Endodermal cell (in vitro differentiated cells): ENCODE data around the gene PAPOLA. TPM values are rescaled to one million over a fixed set of nuclear protein-coding genes. Genes with fewer than 3 reads are reported as not detected.

Experiments used
- DNase-seq: peaks from one replicate; pipeline ENCODE4 v3.0.0-alpha.2; 2017
- H3K27ac ChIP-seq: 2 replicates; pipeline ENCODE4 v1.5.1; 2013; ENCODE audit warnings: mild to moderate bottlenecking, low read depth, low read length, moderate library complexity
- H3K27me3 ChIP-seq: 2 replicates; pipeline ENCODE4 v1.6.1; 2013; ENCODE audit warnings: mild to moderate bottlenecking, low read length, moderate library complexity; ENCODE audit not compliant: insufficient read depth, control insufficient read depth, poor library complexity, severe bottlenecking
- H3K36me3 ChIP-seq: 2 replicates; pipeline ENCODE4 v1.7.0; 2013; ENCODE audit warnings: mild to moderate bottlenecking, low read length, moderate library complexity; ENCODE audit not compliant: control insufficient read depth, insufficient read depth
- H3K4me1 ChIP-seq: one replicate; pipeline ENCODE4 v1.7.0; 2013; ENCODE audit warnings: low read length; ENCODE audit not compliant: control insufficient read depth, insufficient read depth
- H3K4me3 ChIP-seq: 2 replicates; pipeline ENCODE4 v1.5.1; 2013; ENCODE audit warnings: mild to moderate bottlenecking, low read length, moderate library complexity
- H3K9ac ChIP-seq: 2 replicates; pipeline ENCODE4 v1.6.1; 2013; ENCODE audit warnings: mild to moderate bottlenecking, low read length, moderate library complexity; ENCODE audit not compliant: poor library complexity, severe bottlenecking; ENCODE audit errors: extremely low read depth
- H3K9me3 ChIP-seq: 2 replicates; pipeline ENCODE4 v1.6.1; 2013; ENCODE audit warnings: mild to moderate bottlenecking, low read length, moderate library complexity; ENCODE audit not compliant: control insufficient read depth
- H3K27ac Mint-ChIP-seq: 2 replicates; pipeline ENCODE4 v1.8.0; 2020; ENCODE audit warnings: mixed read lengths
- H3K27me3 Mint-ChIP-seq: 2 replicates; pipeline ENCODE4 v1.8.0; 2021; ENCODE audit warnings: mild to moderate bottlenecking, mixed read lengths; ENCODE audit not compliant: insufficient read depth
- H3K36me3 Mint-ChIP-seq: 2 replicates; pipeline ENCODE4 v1.8.0; 2020; ENCODE audit warnings: low read depth, mixed read lengths
- H3K4me1 Mint-ChIP-seq: 2 replicates; pipeline ENCODE4 v1.8.0; 2020; ENCODE audit warnings: mixed read lengths
- H3K4me3 Mint-ChIP-seq: 2 replicates; pipeline ENCODE4 v1.8.0; 2020; ENCODE audit warnings: mild to moderate bottlenecking, moderate library complexity, mixed read lengths
- H3K9me3 Mint-ChIP-seq: 2 replicates; pipeline ENCODE4 v1.8.0; 2020; ENCODE audit warnings: mild to moderate bottlenecking, mixed read lengths
- WGBS, 2 experiments: methylation state at CpG; one replicate each; pipeline versions ENCODE4 v1.1.5 to v1.1.7; 2013; ENCODE audit warnings: missing lambda C conversion rate in 2 of 2, mixed read lengths in 1 of 2; ENCODE audit not compliant: insufficient coverage in 1 of 2, insufficient read length in 1 of 2; 5-methylcytosine and 5-hydroxymethylcytosine counted together
- total RNA-seq, 2 donors: library from RNA; stranded (reverse); fragmentation: NEBNext Ultra II Directional in 1 of 2; extraction: Animal tissue kit (Norgen Biotek cat#: 25700) in 1 of 2; gene quantifications; 2 replicates in 1 of 2; 3 replicates in 1 of 2; pipeline ENCODE4 v1.2.1, GENCODE V29; 2021
- TF ChIP-seq, protein P1 (sequence below): fragments of 200-600 bp; sonication (generic); conservative IDR thresholded peaks from 2 replicates; pipeline ENCODE4 v1.5.0; 2021; ENCODE audit warnings: antibody characterized with exemption, mild to moderate bottlenecking

Gene PAPOLA
- total RNA-seq, 2 donors from 2014 or later = 218 to 225 TPM

DNA sequence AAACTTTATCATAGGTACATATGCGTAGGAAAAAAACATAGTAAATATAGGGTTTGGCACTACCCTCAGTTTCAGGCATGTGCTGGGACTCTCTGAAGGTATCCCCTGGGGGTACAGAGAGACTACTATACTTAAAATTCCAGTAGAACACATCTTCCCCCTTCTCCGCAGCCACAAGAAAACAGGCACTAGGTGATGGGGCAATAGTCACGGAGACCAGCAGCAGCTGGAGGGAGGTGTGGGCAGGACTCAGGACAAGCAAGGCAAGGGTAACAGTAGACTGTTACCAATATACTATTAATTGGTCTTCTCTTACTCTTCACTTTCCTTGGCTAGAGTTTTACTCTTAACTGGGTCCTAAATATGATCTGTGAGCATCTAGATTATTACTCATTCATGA, 4.6 kb upstream of the PAPOLA start:
- H3K27ac Mint-ChIP-seq = no peak overlapping the region
- Histone ChIP-seq H3K4me1 (peaks cover 3% of the 10 kb centered on the region), H3K36me3 (no peaks in the 10 kb centered on the region), H3K9ac (no peak overlapping the region), H3K27me3 (no peaks in the 10 kb centered on the region), H3K9me3 (no peaks in the 10 kb centered on the region), H3K4me3 (no peak overlapping the region), H3K27ac (no peak overlapping the region)
- H3K36me3 Mint-ChIP-seq = no peaks in the 10 kb centered on the region
- H3K27me3 Mint-ChIP-seq = peaks cover 5% of the 10 kb centered on the region
- WGBS, 2 experiments = 90 to 100% methylated on average over 1 to 3 of the region's 3 CpGs
- H3K4me3 Mint-ChIP-seq = no peak overlapping the region
- DNase-seq = no peak
- no peaks in the 10 kb centered on the region for H3K9me3 Mint-ChIP-seq
- H3K4me1 Mint-ChIP-seq = peaks cover 10% of the 10 kb centered on the region
- TF ChIP-seq, protein P1, sequence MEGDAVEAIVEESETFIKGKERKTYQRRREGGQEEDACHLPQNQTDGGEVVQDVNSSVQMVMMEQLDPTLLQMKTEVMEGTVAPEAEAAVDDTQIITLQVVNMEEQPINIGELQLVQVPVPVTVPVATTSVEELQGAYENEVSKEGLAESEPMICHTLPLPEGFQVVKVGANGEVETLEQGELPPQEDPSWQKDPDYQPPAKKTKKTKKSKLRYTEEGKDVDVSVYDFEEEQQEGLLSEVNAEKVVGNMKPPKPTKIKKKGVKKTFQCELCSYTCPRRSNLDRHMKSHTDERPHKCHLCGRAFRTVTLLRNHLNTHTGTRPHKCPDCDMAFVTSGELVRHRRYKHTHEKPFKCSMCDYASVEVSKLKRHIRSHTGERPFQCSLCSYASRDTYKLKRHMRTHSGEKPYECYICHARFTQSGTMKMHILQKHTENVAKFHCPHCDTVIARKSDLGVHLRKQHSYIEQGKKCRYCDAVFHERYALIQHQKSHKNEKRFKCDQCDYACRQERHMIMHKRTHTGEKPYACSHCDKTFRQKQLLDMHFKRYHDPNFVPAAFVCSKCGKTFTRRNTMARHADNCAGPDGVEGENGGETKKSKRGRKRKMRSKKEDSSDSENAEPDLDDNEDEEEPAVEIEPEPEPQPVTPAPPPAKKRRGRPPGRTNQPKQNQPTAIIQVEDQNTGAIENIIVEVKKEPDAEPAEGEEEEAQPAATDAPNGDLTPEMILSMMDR = no peak

- Histone ChIP-seq H3K4me3 (peak overlapping the region; percentile 92), H3K9me3 (no peaks in the 10 kb centered on the region), H3K9ac (peak overlapping the region; percentile 90), H3K27me3 (no peaks in the 10 kb centered on the region), H3K4me1 (peaks cover 12% of the 10 kb centered on the region), H3K36me3 (peaks cover 24% of the 10 kb centered on the region), H3K27ac (peak overlapping the region; percentile 91)
- Mint-ChIP-seq H3K4me1 (peaks cover 30% of the 10 kb centered on the region), H3K27me3 (peaks cover 1% of the 10 kb centered on the region), H3K4me3 (peak overlapping the region; percentile 97), H3K27ac (peak overlapping the region; percentile 97), H3K36me3 (peaks cover 25% of the 10 kb centered on the region), H3K9me3 (no peaks in the 10 kb centered on the region)
- TF ChIP-seq, protein P1 = no peak
- DNase-seq = peak; percentile 58
- WGBS, 2 experiments = 29 to 38% methylated on average over 15 of the region's 15 CpGs
Measured at GRCh38 chr14:96501217-96501739, 904 bp upstream of the PAPOLA start.

DNA sequence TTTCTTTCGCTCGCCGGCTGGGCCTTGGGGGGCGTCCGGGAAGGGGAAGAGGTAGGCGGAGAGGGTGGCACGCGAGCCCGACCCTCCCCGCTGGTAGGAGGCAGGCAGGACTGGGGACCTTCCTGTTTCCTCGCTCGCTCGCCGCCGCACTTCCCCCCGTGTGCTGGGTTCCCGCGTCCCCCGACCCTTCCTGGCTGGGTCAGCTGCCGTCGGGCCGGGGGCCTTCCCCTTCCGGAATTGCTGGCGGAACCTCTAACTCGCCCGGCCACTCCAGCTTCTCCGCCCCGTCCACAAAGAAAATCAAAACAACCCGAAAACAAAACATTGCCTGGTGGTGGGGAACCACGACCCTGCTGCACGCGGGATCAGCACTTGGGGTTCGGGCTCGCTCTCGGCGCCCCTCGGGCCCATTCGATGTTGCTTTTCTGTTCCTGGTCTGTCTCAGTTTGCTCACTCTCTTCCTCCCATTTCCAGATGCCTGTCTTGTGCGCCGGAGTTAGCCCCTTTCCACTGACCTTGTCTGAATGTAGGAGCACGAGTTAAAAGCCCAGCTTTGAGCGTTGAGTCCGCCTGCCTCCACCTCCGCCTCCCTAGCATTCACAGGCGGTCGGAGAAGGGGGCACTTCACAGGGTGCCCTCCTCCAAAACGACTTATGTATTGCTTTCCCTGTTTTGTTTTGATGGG, 581 bp downstream of the PAPOLA start:
- Mint-ChIP-seq H3K9me3 (no peaks in the 10 kb centered on the region), H3K27ac (peak overlapping the region; percentile 97), H3K4me1 (peaks cover 30% of the 10 kb centered on the region), H3K4me3 (peak overlapping the region; percentile 97), H3K36me3 (peaks cover 28% of the 10 kb centered on the region), H3K27me3 (peaks cover 1% of the 10 kb centered on the region)
- H3K27ac ChIP-seq = peak overlapping the region; percentile 91
- TF ChIP-seq, protein P1 = no peak
- H3K4me3 ChIP-seq = peak overlapping the region; percentile 92
- H3K27me3 ChIP-seq = no peaks in the 10 kb centered on the region
- H3K9ac ChIP-seq = peak overlapping the region; percentile 90
- 0 to 1% methylated on average over 7 to 47 of the region's 47 CpGs for WGBS, 2 experiments
- peak; percentile 80 for DNase-seq
- peaks cover 12% of the 10 kb centered on the region for H3K4me1 ChIP-seq
- H3K36me3 ChIP-seq = peaks cover 24% of the 10 kb centered on the region
- peaks cover 6% of the 10 kb centered on the region for H3K9me3 ChIP-seq
